Neuron (in vitro differentiated cells): ENCODE results near the gene MBTPS1.

Experiments used
- H2AFZ ChIP-seq: one replicate; pipeline ENCODE4 v1.6.1; 2013; ENCODE audit warnings: low read depth, mild to moderate bottlenecking, inconsistent platforms, low read length, moderate library complexity
- H3K27me3 ChIP-seq: one replicate; pipeline ENCODE4 v1.6.1; 2013; ENCODE audit warnings: low read length; ENCODE audit not compliant: insufficient read depth
- H3K36me3 ChIP-seq: one replicate; pipeline ENCODE4 v1.6.1; 2013; ENCODE audit warnings: low read length; ENCODE audit not compliant: insufficient read depth
- H3K4me1 ChIP-seq: one replicate; pipeline ENCODE4 v1.6.1; 2013; ENCODE audit warnings: low read length; ENCODE audit not compliant: insufficient read depth
- H3K4me3 ChIP-seq: 2 replicates; pipeline ENCODE4 v1.5.1; 2013; ENCODE audit warnings: mild to moderate bottlenecking, low read length, moderate library complexity
- H3K9me3 ChIP-seq: one replicate; pipeline ENCODE4 v1.6.1; 2013; ENCODE audit warnings: low read length

MBTPS1 gene

GRCh38 chr16:84087466-84088151 is 29.1 kb downstream of the MBTPS1 start:
- Histone ChIP-seq H2AFZ (no peak overlapping the region), H3K4me3 (no peak overlapping the region), H3K9me3 (no peaks in the 10 kb centered on the region), H3K36me3 (peaks cover 74% of the 10 kb centered on the region), H3K4me1 (no peaks in the 10 kb centered on the region), H3K27me3 (no peaks in the 10 kb centered on the region)

DNA sequence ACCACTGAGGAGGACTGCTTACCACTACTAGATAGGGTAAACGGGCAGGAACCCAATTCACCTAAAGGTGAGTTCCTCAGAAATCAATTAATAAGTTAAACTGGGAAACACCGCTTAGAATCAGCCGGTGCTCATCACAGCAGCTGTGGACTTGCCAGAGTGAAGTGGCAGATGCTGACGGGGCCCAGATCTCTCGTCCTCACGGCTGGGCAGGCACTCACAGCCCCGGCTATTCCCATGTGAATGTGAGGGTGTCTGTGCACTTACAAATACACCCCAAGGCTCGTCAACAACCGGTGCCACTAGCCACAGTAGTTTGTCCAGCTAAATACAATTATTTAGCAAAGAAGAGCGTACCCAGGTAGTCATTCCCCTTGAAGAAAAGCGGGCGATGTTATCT is 29.7 kb downstream of the MBTPS1 start:
- Histone ChIP-seq H3K27me3 (no peaks in the 10 kb centered on the region), H3K4me1 (no peaks in the 10 kb centered on the region), H3K4me3 (no peak overlapping the region), H3K36me3 (peaks cover 75% of the 10 kb centered on the region), H2AFZ (no peak overlapping the region), H3K9me3 (no peaks in the 10 kb centered on the region)

- Histone ChIP-seq H2AFZ (no peak overlapping the region), H3K36me3 (peaks cover 75% of the 10 kb centered on the region), H3K9me3 (no peaks in the 10 kb centered on the region), H3K4me3 (no peak overlapping the region), H3K27me3 (no peaks in the 10 kb centered on the region), H3K4me1 (no peaks in the 10 kb centered on the region)
Observed at GRCh38 chr16:84086341-84086740, 30.4 kb downstream of the MBTPS1 start.

DNA sequence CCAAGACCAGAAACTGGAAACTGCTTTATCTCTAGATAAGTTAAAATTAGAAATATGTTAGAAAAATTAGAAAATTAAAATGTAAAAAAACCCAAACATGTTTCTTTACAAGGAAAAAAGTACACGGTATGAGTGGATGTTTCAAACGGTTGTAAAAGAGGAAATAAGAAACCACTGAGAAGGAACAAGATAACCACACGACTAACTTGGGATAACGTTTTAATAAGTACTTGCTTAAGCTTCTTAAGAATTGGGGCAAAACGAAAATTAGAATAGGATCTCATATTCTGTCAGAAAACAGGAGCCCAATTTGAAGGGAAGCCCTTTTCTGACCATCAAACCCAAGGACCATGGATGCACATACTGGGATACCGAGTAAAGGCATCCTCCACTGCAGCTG is 31.0 kb downstream of the MBTPS1 start:
- peaks cover 77% of the 10 kb centered on the region for H3K36me3 ChIP-seq

DNA sequence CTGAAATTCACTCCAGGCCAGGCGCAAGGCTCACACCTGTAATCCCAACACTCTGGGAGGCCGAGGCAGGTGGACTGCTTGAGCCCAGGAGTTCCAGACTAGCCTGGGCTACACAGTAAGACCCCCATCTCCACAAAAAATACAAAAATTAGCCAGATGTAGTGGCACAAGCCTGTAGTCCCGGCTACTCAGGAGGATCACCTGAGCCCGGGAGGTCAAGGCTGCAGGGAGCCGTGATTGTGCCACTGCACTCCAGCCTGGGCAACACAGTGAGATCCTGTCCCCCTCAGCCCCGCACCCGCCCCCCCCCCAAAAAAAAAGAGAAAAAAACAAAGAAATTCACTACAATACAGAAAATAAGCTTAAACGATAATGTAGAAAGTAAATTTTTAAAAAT is 31.5 kb downstream of the MBTPS1 start:
- Histone ChIP-seq H2AFZ (no peak overlapping the region), H3K9me3 (no peaks in the 10 kb centered on the region), H3K36me3 (peaks cover 78% of the 10 kb centered on the region), H3K27me3 (no peaks in the 10 kb centered on the region), H3K4me1 (no peaks in the 10 kb centered on the region), H3K4me3 (no peak overlapping the region)

More for the DNA sequence above, 31.0 kb downstream of the MBTPS1 start:
- H2AFZ ChIP-seq, result no peak overlapping the region
- H3K4me3 ChIP-seq, result no peak overlapping the region
- H3K9me3 ChIP-seq, result no peaks in the 10 kb centered on the region
- H3K4me1 ChIP-seq, result no peaks in the 10 kb centered on the region
- H3K27me3 ChIP-seq, result no peaks in the 10 kb centered on the region

DNA sequence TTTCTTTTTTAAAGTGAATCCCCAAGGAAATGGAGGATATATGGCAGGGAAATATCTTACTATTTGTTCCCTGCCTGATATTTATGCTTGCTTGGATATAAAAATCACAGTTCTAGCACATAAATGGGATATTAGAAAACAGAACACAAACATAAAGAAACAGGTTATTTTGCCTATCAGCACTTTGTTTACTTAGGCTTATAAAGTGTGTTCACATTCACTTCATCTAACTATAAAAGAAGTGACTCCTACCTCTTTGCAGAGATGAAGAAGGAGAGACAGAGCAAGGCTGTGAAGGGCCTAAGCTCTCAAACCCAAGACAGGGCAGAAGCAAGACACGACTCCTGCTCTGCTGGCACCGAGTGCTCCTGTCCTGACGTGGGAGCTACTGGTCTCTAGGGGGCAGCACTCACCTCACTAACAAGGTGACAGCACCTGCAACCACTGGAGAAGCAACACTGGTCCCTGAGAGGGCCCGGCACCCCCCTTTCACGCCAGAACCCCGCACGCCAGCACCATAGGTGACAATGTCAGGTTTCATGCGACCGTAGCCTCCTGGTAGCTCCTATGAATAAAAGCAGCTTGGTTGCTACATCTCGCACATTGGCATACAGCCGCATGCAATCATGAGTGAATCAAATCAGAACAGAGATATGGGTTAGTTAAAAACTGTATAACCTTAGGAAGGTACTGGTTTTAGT is 32.0 kb downstream of the MBTPS1 start:
- no peaks in the 10 kb centered on the region for H3K9me3 ChIP-seq
- H3K27me3 ChIP-seq, result no peaks in the 10 kb centered on the region
- H3K36me3 ChIP-seq, result peaks cover 78% of the 10 kb centered on the region
- no peak overlapping the region for H3K4me3 ChIP-seq
- no peak overlapping the region for H2AFZ ChIP-seq
- H3K4me1 ChIP-seq, result no peaks in the 10 kb centered on the region

DNA sequence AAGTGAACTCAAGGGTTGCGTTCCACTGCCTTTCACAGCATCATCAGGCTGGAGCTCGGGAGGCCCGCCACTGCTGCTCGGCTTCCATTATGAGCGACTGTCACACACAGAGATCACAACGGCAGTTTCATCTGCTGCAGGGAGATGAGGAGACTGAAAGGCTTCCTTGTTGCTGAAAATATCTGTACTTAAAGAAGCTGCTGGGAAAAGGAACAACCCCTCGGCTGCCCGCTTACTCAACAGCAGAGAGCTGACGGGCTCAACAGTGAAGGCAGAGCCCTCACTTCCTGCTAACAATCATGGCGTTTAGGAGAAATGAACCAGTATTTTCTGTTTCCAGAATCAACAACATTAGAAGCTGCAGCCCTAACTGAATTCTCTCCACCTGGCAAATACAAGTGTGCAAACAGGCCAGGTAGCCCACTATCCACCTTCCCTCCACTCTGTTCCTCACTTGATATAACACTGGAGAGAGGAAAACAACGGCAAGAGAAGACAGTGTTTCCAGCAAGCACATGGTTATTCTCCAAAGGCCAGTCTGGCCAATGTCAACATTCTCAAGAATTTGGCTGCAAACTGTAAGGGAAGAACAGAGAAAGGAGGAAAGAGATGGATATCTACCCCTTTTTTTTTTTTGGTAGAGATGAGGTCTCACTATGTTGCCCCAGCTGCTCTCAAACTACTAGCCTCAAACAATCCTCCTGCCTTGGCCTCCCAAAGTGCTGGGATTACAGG is 33.7 kb downstream of the MBTPS1 start:
- Histone ChIP-seq H3K4me3 (no peak overlapping the region), H3K36me3 (peaks cover 75% of the 10 kb centered on the region), H3K4me1 (no peaks in the 10 kb centered on the region), H3K27me3 (no peaks in the 10 kb centered on the region), H2AFZ (no peak overlapping the region), H3K9me3 (peaks cover under 1% of the 10 kb centered on the region)

DNA sequence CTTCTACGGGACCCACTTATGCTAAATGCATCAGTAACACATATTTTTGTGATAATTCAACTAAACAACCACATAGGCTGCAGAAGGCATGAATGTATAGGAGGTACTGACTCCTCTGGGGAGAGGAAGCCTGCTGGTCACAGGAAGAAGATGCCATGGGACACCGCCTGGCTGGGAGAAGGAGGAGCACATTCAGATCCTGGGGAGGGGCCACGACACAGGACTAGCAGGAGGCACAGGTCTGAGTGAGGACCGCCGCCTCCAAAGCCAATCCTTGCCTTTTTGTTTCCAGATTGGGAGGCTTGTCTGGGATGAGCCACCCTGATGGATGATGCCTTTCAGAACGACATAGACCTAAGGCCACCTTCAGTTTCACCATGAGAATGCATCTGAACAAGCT is 34.6 kb downstream of the MBTPS1 start:
- no peaks in the 10 kb centered on the region for H3K4me1 ChIP-seq
- H3K9me3 ChIP-seq, result peaks cover 2% of the 10 kb centered on the region
- no peak overlapping the region for H2AFZ ChIP-seq
- H3K36me3 ChIP-seq, result peaks cover 71% of the 10 kb centered on the region
- no peak overlapping the region for H3K4me3 ChIP-seq
- H3K27me3 ChIP-seq, result no peaks in the 10 kb centered on the region

GRCh38 chr16:84081446-84081989 is 35.2 kb downstream of the MBTPS1 start:
- H3K36me3 ChIP-seq, result peaks cover 65% of the 10 kb centered on the region

GRCh38 chr16:84080813-84081212 is 35.9 kb downstream of the MBTPS1 start:
- H3K36me3 ChIP-seq, result peaks cover 61% of the 10 kb centered on the region
- no peaks in the 10 kb centered on the region for H3K27me3 ChIP-seq
- no peak overlapping the region for H2AFZ ChIP-seq
- no peak overlapping the region for H3K4me3 ChIP-seq
- H3K4me1 ChIP-seq, result no peaks in the 10 kb centered on the region
- peaks cover 2% of the 10 kb centered on the region for H3K9me3 ChIP-seq

More at GRCh38 chr16:84081446-84081989, 35.2 kb downstream of the MBTPS1 start:
- no peaks in the 10 kb centered on the region for H3K4me1 ChIP-seq
- no peaks in the 10 kb centered on the region for H3K27me3 ChIP-seq
- no peak overlapping the region for H2AFZ ChIP-seq
- peaks cover 2% of the 10 kb centered on the region for H3K9me3 ChIP-seq
- no peak overlapping the region for H3K4me3 ChIP-seq

- Histone ChIP-seq H3K27me3 (no peaks in the 10 kb centered on the region), H3K36me3 (peaks cover 64% of the 10 kb centered on the region), H2AFZ (no peak overlapping the region), H3K4me3 (no peak overlapping the region), H3K4me1 (no peaks in the 10 kb centered on the region), H3K9me3 (peaks cover 2% of the 10 kb centered on the region)
Observed at GRCh38 chr16:84080378-84080777, 36.4 kb downstream of the MBTPS1 start.

GRCh38 chr16:84079664-84080063 is 37.1 kb downstream of the MBTPS1 start:
- Histone ChIP-seq H3K27me3 (no peaks in the 10 kb centered on the region), H3K36me3 (peaks cover 71% of the 10 kb centered on the region), H3K9me3 (peaks cover 2% of the 10 kb centered on the region), H3K4me3 (no peak overlapping the region), H3K4me1 (no peaks in the 10 kb centered on the region), H2AFZ (no peak overlapping the region)

- H3K4me3 ChIP-seq, result no peak overlapping the region
- peaks cover 2% of the 10 kb centered on the region for H3K9me3 ChIP-seq
- H2AFZ ChIP-seq, result no peak overlapping the region
- no peaks in the 10 kb centered on the region for H3K4me1 ChIP-seq
- H3K27me3 ChIP-seq, result no peaks in the 10 kb centered on the region
- H3K36me3 ChIP-seq, result peaks cover 60% of the 10 kb centered on the region
Observed at GRCh38 chr16:84075376-84075775, 41.4 kb downstream of the MBTPS1 start.
